ENCODE results near the gene IGSF9. TPM values are rescaled to one million over a fixed set of nuclear protein-coding genes. Genes with fewer than 3 reads are reported as not detected.
"Not testable (repeated sequence)": the region's sequence is repeated elsewhere in the genome, so short reads cannot be mapped to it uniquely, and the experiment has no call there.

The IGSF9 gene
- total RNA-seq, 2 experiments from 2014 or later = 0.07 TPM; not detected in 1

DNA sequence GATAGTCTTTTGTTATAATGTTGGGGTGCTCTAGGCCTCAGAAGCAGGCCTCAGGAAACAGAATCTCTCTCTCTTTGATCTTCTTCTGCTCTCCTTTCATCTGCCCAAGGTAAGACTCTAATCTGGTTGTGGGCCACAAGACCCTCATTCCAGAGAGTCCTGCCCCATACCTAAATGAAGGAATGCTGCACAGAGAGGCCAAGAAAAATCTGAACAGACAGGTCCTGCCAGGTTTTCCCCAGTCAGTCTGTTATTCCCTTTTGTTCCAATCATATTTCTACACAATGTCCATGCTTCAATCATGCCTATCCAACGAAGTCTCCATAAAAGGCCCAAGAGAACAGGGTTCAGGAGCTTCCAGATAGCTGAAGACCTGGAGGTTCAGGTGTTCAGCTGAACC, 38.5 kb downstream of the IGSF9 start:
- ChIA-PET POLR2A (interaction anchor here (2.0 kb wide), 1 partner anchor 17 kb away, joined by 12 read pairs; the partner anchor contains the start of gene TAGLN2), CTCF (interaction anchor here (1.3 to 3.0 kb wide), 5 partner anchors 12 to 140 kb away, joined by 3 to 13 read pairs (median 5); no protein-coding TSS in a partner anchor)
- no peak for TF ChIP-seq CTCF (IDR thresholded peaks at IDR 0.05)
- no peaks in the 10 kb centered on the region for H3K27me3 Mint-ChIP-seq
- intact Hi-C loops (cut with micrococcal nuclease) = no loop called here
- peaks cover 26% of the 10 kb centered on the region for H3K4me1 Mint-ChIP-seq (ENCODE audit: low read depth)
- no peak overlapping the region for H3K27ac Mint-ChIP-seq
- H3K4me3 Mint-ChIP-seq = no peak overlapping the region
- ATAC-seq (no peak), DNase-seq (no peak)
- peaks cover 2% of the 10 kb centered on the region for H3K9me3 Mint-ChIP-seq
- H3K36me3 Mint-ChIP-seq (ENCODE audit: low read depth) = no peaks in the 10 kb centered on the region

GRCh38 chr1:159904036-159904435, 41.4 kb downstream of the IGSF9 start:
- H3K4me3 Mint-ChIP-seq; H3K4me1 Mint-ChIP-seq (ENCODE audit: low read depth); H3K9me3 Mint-ChIP-seq; POLR2A ChIA-PET; H3K27me3 Mint-ChIP-seq; H3K36me3 Mint-ChIP-seq (ENCODE audit: low read depth); DNase-seq; ATAC-seq; intact Hi-C loops (cut with micrococcal nuclease); H3K27ac Mint-ChIP-seq: not testable (repeated sequence)
- CTCF ChIA-PET = interaction anchor here (1.0 to 2.4 kb wide), 3 partner anchors 11 to 103 kb away, joined by 4 to 12 read pairs (median 8); no protein-coding TSS in a partner anchor

DNA sequence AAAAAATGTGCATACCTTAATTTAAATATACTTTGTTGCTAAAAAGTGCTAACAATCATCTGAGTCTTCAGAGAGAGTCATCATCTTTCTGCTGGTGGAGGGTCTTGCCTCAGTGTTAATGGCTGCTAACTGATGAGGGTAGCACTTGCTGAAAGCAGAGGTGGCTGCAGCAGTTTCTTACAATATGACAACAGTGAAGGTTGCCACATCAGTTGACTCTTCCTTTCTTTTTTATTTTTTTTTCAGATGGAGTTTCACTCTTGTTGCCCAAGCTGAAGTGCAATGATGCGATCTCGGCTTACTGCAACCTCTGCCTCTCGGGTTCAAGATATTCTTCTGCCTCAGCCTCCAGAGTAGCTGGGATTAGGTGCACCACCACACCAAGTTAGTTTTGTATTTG, 42.9 kb downstream of the IGSF9 start:
- intact Hi-C loops (cut with micrococcal nuclease) = no loop called here
- no peaks in the 10 kb centered on the region for H3K36me3 Mint-ChIP-seq (ENCODE audit: low read depth)
- ChIA-PET POLR2A (no interaction called here), CTCF (interaction anchor here (1.0 to 2.4 kb wide), 2 partner anchors 12 to 105 kb away, joined by 4 to 12 read pairs; no protein-coding TSS in a partner anchor)
- ATAC-seq (no peak), DNase-seq (no peak)
- H3K27ac Mint-ChIP-seq = no peak overlapping the region
- no peak overlapping the region for H3K4me3 Mint-ChIP-seq
- peaks cover 2% of the 10 kb centered on the region for H3K9me3 Mint-ChIP-seq
- TF ChIP-seq CTCF (IDR thresholded peaks at IDR 0.05) = no peak
- H3K4me1 Mint-ChIP-seq (ENCODE audit: low read depth) = no peaks in the 10 kb centered on the region
- H3K27me3 Mint-ChIP-seq = no peaks in the 10 kb centered on the region

DNA sequence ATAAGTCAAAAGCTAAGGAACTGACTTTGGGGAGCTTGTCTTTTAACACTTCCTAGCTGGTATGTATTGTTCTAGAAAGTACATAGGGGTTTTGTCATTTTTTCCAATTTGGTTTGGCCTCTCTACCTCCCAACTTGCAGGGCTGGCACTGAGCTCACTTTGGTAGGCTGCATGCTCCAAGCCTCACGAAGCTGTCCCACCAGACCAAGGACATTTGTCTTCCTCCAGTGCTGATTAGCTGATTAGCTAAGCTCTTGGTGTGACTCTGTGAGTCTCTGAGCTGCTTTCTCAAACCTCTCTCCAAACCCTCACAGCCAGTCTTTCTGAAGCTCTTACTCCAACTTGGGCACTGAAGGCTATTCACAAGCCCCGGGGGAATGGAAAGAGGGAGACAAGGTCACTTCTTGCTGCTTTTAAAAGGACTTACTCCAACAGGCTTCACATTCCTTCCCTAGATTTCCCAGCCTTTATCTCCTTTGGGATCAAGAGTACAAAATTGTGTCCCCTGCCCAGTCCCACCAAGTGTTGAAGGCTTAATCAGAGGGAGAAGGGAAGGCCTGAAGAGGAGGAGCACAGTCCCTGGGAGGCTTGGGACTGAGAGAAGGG, 44.6 kb downstream of the IGSF9 start:
- POLR2A ChIA-PET = no interaction called here

DNA sequence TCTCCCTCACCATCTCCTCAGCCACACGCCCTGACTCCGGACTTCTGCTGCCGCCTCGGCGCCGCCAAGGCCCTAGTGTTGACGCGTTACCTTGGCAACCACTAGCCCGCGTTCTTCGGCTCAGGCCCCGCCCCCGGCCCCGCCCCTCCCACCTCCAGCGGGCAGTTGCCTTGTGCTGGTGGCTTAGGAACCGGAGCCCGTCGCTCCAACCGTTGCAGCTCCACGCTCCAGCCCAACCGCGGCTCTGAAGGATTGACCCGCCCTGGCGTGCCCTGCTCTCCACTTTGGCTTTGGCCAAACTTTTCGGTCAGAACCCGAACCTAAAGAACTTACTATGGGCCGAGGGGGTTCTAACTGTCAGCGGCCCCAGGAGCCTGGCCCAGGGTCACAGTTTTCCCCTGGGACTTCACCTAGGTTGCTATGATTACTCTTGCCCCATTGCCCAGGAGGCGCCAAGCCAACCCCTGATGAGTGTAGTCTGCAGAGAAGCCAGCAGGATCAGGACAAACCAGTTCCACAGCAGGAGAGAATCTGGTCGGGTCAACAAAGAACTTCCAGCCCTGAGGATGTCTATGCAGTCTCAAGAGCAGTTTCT, 45.2 kb downstream of the IGSF9 start, which contains the start of gene CFAP45:
TSS of gene CFAP45 (minus strand) at position 80 of the 595 bp plus-strand sequence. CDS start at position 13, 67 bp downstream.
- DNase-seq (peak; percentile 29), ATAC-seq (peak; percentile 51)
- ChIA-PET POLR2A (no interaction called here), CTCF (interaction anchor here (0.9 to 2.5 kb wide), 4 partner anchors 9 to 107 kb away, joined by 3 to 24 read pairs (median 6); no protein-coding TSS in a partner anchor)
- intact Hi-C loops (cut with micrococcal nuclease) = no loop called here
- Mint-ChIP-seq H3K27ac (no peak within 1 kb of the TSS), H3K27me3 (no peaks in the 10 kb centered on the region), H3K36me3 (ENCODE audit: low read depth) (no peaks in the 10 kb centered on the region), H3K4me1 (ENCODE audit: low read depth) (no peaks in the 10 kb centered on the region), H3K4me3 (no peak within 1 kb of the TSS), H3K9me3 (peaks cover 2% of the 10 kb centered on the region)
- TF ChIP-seq CTCF (IDR thresholded peaks at IDR 0.05) = no peak

More for the DNA sequence above, 44.6 kb downstream of the IGSF9 start:
- Mint-ChIP-seq H3K4me3 (no peak overlapping the region), H3K27ac (no peak overlapping the region), H3K4me1 (ENCODE audit: low read depth) (no peaks in the 10 kb centered on the region), H3K9me3 (peaks cover 2% of the 10 kb centered on the region), H3K36me3 (ENCODE audit: low read depth) (no peaks in the 10 kb centered on the region), H3K27me3 (no peaks in the 10 kb centered on the region)
- DNase-seq (no peak), ATAC-seq (no peak)
- TF ChIP-seq CTCF (IDR thresholded peaks at IDR 0.05) = no peak
- intact Hi-C loops (cut with micrococcal nuclease) = no loop called here
- CTCF ChIA-PET = interaction anchor here (0.9 to 2.5 kb wide), 4 partner anchors 10 to 106 kb away, joined by 3 to 24 read pairs (median 6); no protein-coding TSS in a partner anchor

- H3K36me3 Mint-ChIP-seq (ENCODE audit: low read depth); intact Hi-C loops (cut with micrococcal nuclease): not testable (repeated sequence)
Measured at GRCh38 chr1:159899634-159900033, 45.8 kb downstream of the IGSF9 start.

More at GRCh38 chr1:159899634-159900033, 45.8 kb downstream of the IGSF9 start:
- H3K27me3 Mint-ChIP-seq; ATAC-seq; H3K9me3 Mint-ChIP-seq; H3K4me1 Mint-ChIP-seq (ENCODE audit: low read depth); H3K4me3 Mint-ChIP-seq; H3K27ac Mint-ChIP-seq; POLR2A ChIA-PET; DNase-seq: not testable (repeated sequence)
- CTCF ChIA-PET = interaction anchor here (2.5 kb wide), 1 partner anchor 8 kb away, joined by 24 read pairs; no protein-coding TSS in a partner anchor

Data from activated CD8-positive, alpha-beta T cell treated with anti-CD3 and anti-CD28 coated beads for 36 hours (primary cell).